Central memory CD8-positive, alpha-beta T cell (primary cell): ENCODE data around the gene MIDN.

Experiments
- ATAC-seq: fragments of 150-1000 bp; cut with Tn5 transposase; replicated peaks from 2 replicates; pipeline ENCODE4 v1.10.0; 2022; ENCODE audit warnings: mild to moderate bottlenecking, moderate FRiP score, moderate number of reproducible peaks; ENCODE audit not compliant: poor library complexity, severe bottlenecking; ENCODE audit errors: extremely low read depth
- DNase-seq, 2 donors: peaks; one replicate each; pipeline ENCODE4 v3.0.0; 2021; ENCODE audit warnings: low spot score in 2 of 2
- H3K27ac Mint-ChIP-seq: one replicate; pipeline ENCODE4 v1.8.0; 2022; ENCODE audit warnings: low read depth, mild to moderate bottlenecking, moderate library complexity, mixed read lengths
- H3K27me3 Mint-ChIP-seq: one replicate; pipeline ENCODE4 v1.8.0; 2022; ENCODE audit warnings: mixed read lengths
- H3K36me3 Mint-ChIP-seq: one replicate; pipeline ENCODE4 v1.8.0; 2022; ENCODE audit warnings: mild to moderate bottlenecking, moderate library complexity, mixed read lengths; ENCODE audit not compliant: insufficient read depth
- H3K4me1 Mint-ChIP-seq: one replicate; pipeline ENCODE4 v1.8.0; 2022; ENCODE audit warnings: mixed read lengths
- H3K4me3 Mint-ChIP-seq: one replicate; pipeline ENCODE4 v1.8.0; 2022; ENCODE audit warnings: mild to moderate bottlenecking, moderate library complexity, mixed read lengths
- H3K9me3 Mint-ChIP-seq: one replicate; pipeline ENCODE4 v1.8.0; 2022; ENCODE audit warnings: mixed read lengths

The MIDN gene

GRCh38 chr19:1308718-1309117 lies 60.3 kb downstream of the MIDN start:
- ATAC-seq (no peak), DNase-seq (no peak)
- Mint-ChIP-seq H3K4me1 (no peaks in the 10 kb centered on the region), H3K27ac (no peak overlapping the region), H3K9me3 (no peaks in the 10 kb centered on the region), H3K36me3 (peaks cover 2% of the 10 kb centered on the region), H3K27me3 (no peaks in the 10 kb centered on the region), H3K4me3 (no peak overlapping the region)
